TTC549 (cell line): ENCODE data around the gene EXD2.
A peak's percentile ranks its signal among the peaks of the same experiment; 100 is the strongest.
"Not testable (repeated sequence)": the region's sequence is repeated elsewhere in the genome, so short reads cannot be mapped to it uniquely, and the experiment has no call there.

Experiments
- FAIRE-seq: peaks from 2 replicates; lab custom pipeline; 2012; peaks lifted over from hg19 to GRCh38; lab: Jason Lieb, UNC

The EXD2 gene

GRCh38 chr14:69191340-69192111 lies at the start of gene EXD2:
EXD2 (plus strand) TSS chr14:69191498; CDS start chr14:69209471, 17,973 bp downstream.
- no peak for FAIRE-seq

DNA sequence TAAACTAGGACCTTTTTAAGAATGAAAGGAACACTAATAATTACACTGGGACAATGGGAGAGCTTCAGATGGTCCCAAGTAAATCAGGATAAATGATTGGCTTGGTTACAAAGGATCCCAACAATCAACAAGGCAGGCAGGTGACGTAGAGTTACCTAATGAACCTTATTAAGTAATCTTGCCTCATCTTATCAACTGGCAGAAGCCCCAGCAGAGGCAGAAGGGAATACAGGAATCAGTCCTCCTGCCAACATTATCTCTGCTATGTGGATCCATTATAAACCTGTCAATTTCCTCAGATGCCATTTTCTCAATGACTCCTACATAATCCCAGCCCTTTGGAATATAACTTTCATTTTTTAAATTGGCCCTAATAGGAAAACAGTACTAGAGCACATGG lies 49.7 kb upstream of the EXD2 start:
- FAIRE-seq: no peak

DNA sequence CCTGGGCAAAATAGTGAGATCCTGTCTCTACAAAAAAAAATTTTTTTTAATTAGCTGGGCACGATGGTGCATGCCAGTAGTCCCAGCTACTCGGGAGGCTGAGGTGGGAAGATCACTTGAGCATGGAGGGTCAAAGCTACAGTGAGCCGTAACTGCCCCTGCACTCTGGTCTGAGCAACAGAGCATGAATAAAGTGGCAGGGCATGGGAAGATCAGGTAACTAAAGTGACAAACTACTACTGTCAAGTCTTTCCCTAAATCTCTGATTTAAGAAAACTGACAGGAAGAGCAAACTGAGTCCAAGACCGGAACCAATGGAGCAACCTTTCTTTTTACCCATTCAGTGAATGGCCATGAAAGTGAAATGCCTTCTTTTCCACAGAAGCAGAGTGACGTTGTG lies 49.2 kb upstream of the EXD2 start:
- no peak for FAIRE-seq

DNA sequence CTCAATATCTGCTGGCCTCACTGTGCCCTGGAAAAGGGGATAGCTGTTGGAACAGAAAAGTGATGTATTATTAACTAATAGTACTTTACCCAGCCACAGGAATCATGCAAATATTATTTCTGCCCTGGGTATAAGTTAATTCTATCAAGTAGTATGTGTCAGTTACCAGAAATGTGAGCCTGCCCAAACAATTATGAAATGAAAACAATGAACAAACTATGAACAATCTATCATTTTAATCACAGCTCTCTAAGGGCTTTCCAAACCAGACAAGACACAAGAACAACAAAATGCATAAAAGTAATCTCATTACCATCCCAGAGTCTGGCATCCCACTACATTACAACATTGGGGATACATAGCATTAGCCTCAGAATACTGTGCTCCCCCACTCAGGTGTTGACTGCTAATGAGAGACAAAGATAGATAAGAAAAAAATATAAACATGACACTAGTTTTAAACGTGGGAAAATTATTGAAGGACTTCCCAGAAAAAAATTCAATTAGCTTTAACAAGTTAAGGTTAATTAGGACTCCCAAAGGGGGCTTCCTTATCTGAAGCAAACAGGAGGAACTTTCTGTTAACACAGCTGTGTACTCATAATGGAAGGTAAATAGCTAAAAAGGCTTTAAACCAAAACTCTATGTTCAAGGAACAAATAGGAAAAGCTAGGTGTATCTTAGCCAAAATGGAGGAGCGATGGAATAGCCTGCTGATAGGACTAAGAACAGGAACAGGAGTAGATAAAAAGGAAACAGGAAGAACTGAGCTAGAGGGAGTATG lies 41.6 kb upstream of the EXD2 start:
- no peak for FAIRE-seq

DNA sequence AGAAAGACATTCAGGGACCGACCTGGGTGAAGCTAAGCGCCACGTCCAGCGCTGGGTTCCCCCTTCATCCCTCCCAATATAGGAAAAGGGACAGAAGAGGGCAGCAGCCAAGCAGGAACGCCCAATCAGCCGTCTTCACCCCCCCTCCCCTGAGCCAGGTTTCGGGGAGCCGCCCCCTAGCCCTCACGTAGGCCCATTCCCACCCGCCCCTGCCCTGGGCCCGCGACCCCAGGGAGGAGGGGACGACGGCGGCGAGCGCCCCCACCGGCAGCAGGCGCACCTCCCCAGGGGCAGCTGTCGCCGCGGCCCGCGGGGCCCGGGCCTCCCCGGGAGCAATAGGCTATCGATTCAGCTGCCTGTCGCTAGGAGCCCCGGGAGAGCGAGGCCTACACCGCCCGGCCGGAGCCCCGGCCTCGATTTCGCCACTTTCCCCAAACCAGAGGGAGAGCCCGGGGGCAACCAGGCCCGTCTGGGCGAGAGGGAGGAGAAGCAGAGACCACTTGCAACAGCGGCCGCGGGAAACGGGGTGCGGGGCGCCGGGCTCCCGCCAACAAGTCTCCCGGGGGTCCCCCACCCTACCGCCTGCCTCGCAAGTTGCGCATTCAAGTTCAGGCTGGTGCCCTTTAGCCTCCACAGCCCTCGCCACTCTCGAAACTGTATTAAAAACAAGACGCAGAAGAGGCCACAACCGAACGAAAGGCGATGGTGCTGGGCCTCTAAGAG lies 39.7 kb upstream of the EXD2 start:
- no peak for FAIRE-seq

DNA sequence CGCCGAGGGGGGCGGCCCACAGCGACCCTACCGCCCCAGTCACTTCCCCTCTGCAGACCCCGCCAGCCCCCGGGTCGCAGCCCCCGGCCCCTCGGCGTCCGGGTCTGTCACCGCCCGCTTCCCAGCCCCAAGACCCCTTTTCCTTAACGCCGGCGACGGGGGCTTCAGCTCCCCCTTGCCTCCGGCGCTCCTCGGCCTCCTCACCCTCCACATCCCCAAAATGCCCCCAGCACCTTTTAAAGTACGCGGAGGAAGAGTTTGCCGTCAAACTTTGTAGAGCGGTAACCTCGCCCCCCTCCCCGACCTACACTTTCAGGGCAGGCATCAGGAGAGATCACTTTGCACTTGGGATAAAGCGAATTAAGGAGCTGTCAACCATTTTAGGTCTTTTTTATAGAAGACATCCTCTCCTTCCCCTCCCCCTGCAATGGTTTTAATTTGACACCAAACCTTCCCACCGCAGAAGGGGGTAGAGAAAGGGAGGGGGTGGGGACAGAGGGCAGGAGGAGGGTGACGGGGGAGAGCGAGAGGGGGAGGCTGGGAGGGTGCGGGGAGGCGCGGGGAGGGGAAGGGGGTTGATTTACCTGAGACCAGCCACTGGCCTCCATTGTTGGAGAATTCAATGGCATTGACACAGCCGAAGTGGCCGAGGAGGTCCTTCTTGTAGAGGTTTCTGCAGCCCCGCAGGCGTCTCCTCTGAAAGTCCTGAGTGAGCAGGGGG lies 39.0 kb upstream of the EXD2 start:
- no peak for FAIRE-seq

DNA sequence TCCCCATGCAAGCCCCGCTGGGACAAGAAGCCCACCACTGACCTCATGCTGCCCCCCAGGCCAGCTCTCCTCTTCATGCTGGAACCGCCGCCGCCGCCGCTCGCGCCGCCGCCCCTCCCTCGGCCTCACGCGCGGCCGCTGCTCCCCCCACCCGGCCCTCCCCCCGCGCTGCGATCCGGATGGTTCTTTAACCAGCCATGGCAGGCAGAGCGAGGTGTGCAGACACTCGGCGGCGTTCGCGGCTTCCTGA lies 38.5 kb upstream of the EXD2 start, which contains the start of gene DCAF5:
Gene DCAF5, minus strand, starts transcription at position 218 of the 250 bp plus-strand sequence. Its CDS starts 141 bp downstream, at position 77.
- FAIRE-seq: no peak

GRCh38 chr14:69153152-69153872 lies 38.0 kb upstream of the EXD2 start:
- no peak for FAIRE-seq

DNA sequence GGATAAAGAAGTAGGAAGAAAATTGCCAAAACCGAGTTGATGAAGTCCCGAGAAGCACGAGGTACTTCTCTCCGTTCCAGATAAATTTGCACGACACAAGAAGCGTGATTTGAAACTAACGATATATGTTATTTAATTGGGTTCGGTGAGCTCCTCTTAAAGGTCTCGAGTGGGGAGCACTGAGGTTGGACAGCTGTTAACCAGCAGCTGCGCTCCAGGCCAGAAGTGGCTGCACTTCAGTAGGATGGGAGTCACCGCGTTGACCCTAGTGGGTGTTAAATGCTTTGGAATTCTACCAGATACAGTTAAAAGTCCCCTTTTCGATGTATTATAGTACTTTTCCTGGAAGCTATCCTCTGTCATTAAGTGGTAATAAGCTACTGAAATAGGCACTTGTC lies 37.4 kb upstream of the EXD2 start:
- no peak for FAIRE-seq

- FAIRE-seq: peak; percentile 39
These were observed 36.5 kb upstream of the EXD2 start for GRCh38 chr14:69154779-69155178.

GRCh38 chr14:69156224-69156623 lies 35.1 kb upstream of the EXD2 start:
- FAIRE-seq: no peak

GRCh38 chr14:69161590-69161989 lies 29.7 kb upstream of the EXD2 start:
- FAIRE-seq: no peak

GRCh38 chr14:69165787-69166186 lies 25.5 kb upstream of the EXD2 start:
- FAIRE-seq: not testable (repeated sequence)

DNA sequence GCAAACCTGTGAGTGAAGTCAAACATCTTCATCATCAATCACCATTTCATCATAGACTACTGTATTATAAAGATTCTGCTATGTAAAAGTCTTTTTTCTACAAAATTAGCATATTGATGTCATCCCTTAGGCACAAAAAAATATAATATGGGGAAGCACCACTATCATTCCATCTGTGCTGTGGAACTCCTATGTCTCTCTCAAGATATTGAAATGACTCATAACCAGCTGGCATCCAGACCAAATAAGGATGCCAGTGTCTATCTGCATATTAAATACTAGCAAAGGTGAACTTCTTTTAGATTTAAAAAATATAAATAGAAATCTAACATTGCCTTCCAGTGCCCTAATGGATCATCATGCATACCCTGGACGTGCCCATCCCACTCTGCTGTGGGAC lies 20.5 kb upstream of the EXD2 start:
- FAIRE-seq: no peak

DNA sequence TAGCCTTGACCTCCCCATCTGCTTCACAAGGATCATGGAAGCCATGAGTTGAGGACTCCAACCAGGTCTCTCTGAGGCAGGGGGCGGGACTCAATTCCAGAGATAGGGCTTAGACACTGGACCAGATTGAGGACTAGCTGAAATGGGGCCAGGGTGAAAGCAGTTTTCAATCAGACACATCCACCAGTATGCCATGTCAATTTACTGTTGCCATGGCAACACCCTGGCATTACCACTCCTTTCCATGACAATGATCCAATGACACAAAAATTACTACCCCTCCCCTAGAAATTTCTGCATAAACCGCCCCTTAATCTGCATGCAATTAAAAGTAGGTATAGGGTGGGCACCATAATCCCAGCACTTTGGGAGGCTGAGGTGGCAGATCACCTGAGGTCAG lies 19.7 kb upstream of the EXD2 start:
- no peak for FAIRE-seq

DNA sequence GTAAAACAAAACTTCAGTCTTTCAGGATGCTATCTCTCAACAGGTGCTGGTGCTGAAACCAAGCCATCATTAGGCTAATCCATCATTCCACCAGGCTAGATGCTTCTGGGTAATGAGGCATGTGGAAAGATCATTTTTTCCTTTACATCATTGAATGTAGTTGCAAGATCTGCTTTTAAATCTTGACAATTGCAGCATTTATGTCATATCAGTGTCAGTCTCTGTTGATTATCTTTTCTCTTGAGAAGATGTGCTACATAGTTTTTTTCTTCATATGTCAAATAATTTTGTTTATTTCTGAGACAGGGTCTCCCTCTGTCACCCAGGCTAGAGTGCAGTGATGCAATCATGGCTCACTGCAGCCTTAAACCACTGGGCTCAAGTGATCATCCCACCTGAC lies 16.2 kb upstream of the EXD2 start:
- FAIRE-seq: no peak

DNA sequence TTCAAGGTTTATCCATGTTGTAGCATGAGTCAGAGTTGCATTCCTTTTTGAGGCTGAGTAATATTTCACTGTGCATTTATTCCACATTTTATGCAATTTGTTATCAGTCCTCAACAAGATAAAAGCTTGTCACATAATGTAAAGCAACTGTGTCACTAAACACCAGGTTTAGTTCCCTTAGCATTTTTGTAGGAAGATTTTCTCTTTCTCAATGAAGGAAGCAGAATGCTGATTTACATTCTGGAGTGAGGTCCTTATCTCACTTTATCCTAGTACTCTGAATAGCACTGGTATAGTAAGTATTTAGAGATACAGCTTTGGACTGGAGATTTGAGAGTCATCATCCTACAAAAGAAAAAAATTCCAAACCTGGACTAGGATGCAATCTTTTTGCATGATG lies 9.8 kb upstream of the EXD2 start:
- FAIRE-seq: no peak

DNA sequence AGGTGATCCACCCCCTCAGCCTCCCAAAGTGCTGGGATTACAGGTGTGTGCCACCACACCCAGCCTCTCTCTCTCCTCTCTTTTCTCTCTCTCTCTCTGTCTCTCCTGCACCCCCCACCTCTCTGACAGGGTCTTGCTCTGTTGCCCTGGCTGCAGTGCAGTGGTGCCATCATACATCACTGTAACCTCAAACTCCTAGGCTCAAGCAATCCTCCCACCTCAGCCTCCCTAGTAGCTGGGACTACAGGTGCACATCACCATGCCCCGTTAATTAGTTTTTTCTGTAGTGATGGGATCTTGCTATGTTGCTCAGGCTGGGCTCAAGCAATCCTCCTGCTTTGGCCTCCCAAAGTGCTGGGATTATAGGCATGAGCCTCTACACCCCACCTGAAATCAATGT lies 8.7 kb upstream of the EXD2 start:
- not testable (repeated sequence) for FAIRE-seq

DNA sequence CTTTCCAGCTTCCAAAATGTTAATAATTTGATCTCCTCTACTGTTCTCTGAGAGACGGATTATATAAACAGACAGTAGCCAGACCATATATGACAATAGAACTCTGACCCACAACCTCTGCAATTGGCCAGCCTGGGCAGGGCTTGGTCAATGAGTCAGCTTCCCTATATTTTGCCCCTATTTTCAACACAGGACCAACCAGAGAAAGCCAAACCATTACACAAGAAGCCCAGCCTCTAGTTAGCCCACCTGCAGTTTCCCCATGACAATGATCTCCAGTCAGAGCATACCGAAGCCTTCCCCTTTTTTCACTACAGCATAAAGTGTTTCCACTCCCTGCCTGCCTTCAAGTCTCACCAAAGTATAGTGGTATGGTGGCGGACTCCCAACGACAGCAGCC lies 7.6 kb upstream of the EXD2 start:
- no peak for FAIRE-seq

DNA sequence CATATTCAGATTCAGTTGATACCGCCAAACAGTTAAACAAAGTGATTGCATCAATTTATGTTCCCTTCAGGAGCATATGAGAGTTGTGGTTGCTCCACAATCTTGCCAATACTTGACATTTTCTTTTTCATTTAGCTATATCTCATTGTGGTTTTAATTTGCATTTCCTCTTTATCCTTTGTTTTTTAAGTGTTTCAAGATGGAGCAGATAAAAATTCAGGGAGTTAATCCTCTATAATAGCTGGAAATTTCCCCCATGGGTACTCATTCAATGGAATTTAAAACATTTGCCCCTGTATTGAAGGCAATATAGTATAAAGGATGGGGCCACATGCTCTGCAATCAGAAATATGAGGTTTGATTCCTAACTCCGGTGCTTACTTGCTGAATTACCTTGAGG lies 1.1 kb upstream of the EXD2 start:
- FAIRE-seq: no peak

GRCh38 chr14:69193721-69194120 lies 2.4 kb downstream of the EXD2 start:
- FAIRE-seq: no peak

DNA sequence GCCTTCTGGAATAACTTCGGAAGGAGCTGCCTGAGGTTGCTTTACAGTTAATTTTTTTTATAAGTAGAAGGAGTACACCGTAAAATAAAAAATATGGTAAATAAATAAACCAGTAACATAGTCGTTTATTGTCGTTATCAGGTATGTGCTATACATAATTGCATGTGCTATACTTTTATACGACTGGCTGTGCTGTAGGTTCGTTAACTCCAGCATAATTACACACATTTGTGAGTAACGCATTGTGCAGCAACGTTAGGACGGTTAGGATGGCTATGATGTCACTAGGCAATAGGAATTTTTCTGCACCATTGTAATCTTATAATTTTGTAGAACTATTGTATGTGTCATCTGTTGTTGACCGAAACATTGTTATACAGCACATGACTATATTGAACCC lies 8.5 kb downstream of the EXD2 start:
- no peak for FAIRE-seq
